SK-N-SH treated with all-trans-retinoic acid at 6 μM for 48 hours (cell line): ENCODE results near the gene PP2D1.

Experiments
- ARNTL ChIP-seq: fragments of 450-650 bp; formaldehyde crosslinking; IDR thresholded peaks from 2 replicates; pipeline ENCODE4 v1.5.0; 2020; ENCODE audit warnings: low read depth, mild to moderate bottlenecking, moderate library complexity, borderline replicate concordance
- CREB5 ChIP-seq: fragments of 250-450 bp; sonication (Bioruptor Pico); IDR thresholded peaks from 2 replicates; pipeline ENCODE4 v1.5.1; 2020; ENCODE audit warnings: low read depth, mild to moderate bottlenecking, moderate library complexity
- PATZ1 ChIP-seq: fragments of 250-450 bp; sonication (Bioruptor Pico); IDR thresholded peaks from 2 replicates; pipeline ENCODE4 v1.8.0; 2020; ENCODE audit warnings: mild to moderate bottlenecking, moderate library complexity, borderline replicate concordance
- RARB ChIP-seq: fragments of 250-450 bp; sonication (Bioruptor Pico); IDR thresholded peaks from 2 replicates; pipeline ENCODE4 v1.8.0; 2021; ENCODE audit warnings: mild to moderate bottlenecking, moderate library complexity
- SNAI2 ChIP-seq: fragments of 250-450 bp; sonication (Bioruptor Pico); IDR thresholded peaks from 2 replicates; pipeline ENCODE4 v1.5.0; 2020; ENCODE audit warnings: mild to moderate bottlenecking, moderate library complexity
- TCF4 ChIP-seq: fragments of 250-450 bp; sonication (Bioruptor Pico); IDR thresholded peaks from 2 replicates; pipeline ENCODE4 v1.8.0; 2021; ENCODE audit warnings: mild to moderate bottlenecking, moderate library complexity, borderline replicate concordance
- ZFP30 ChIP-seq: fragments of 450-650 bp; formaldehyde crosslinking; IDR thresholded peaks from 2 replicates; pipeline ENCODE4 v1.5.0; 2022; ENCODE audit warnings: mild to moderate bottlenecking, moderate library complexity
- ZNF70 ChIP-seq: fragments of 450-650 bp; formaldehyde crosslinking; IDR thresholded peaks from 2 replicates; pipeline ENCODE4 v1.5.0; 2020; ENCODE audit warnings: mild to moderate bottlenecking, moderate library complexity

- no peak for TF ChIP-seq TCF4 (CRISPR knock-in tag)
- TF ChIP-seq ZFP30 (CRISPR knock-in tag): no peak
- no peak for TF ChIP-seq ARNTL (CRISPR knock-in tag)
- no peak for TF ChIP-seq ZNF70 (CRISPR knock-in tag)
- no peak for TF ChIP-seq PATZ1 (CRISPR knock-in tag)
- no peak for TF ChIP-seq SNAI2 (CRISPR knock-in tag)
- no peak for TF ChIP-seq RARB (CRISPR knock-in tag)
- no peak for TF ChIP-seq CREB5 (CRISPR knock-in tag)
These were observed 25.4 kb upstream of the PP2D1 start for GRCh38 chr3:20037255-20037996.
